ENCODE measurements around the gene SVBP.
"Not testable (repeated sequence)": the region's sequence is repeated elsewhere in the genome, so short reads cannot be mapped to it uniquely, and the experiment has no call there.

Gene SVBP, protein sequence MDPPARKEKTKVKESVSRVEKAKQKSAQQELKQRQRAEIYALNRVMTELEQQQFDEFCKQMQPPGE

DNA sequence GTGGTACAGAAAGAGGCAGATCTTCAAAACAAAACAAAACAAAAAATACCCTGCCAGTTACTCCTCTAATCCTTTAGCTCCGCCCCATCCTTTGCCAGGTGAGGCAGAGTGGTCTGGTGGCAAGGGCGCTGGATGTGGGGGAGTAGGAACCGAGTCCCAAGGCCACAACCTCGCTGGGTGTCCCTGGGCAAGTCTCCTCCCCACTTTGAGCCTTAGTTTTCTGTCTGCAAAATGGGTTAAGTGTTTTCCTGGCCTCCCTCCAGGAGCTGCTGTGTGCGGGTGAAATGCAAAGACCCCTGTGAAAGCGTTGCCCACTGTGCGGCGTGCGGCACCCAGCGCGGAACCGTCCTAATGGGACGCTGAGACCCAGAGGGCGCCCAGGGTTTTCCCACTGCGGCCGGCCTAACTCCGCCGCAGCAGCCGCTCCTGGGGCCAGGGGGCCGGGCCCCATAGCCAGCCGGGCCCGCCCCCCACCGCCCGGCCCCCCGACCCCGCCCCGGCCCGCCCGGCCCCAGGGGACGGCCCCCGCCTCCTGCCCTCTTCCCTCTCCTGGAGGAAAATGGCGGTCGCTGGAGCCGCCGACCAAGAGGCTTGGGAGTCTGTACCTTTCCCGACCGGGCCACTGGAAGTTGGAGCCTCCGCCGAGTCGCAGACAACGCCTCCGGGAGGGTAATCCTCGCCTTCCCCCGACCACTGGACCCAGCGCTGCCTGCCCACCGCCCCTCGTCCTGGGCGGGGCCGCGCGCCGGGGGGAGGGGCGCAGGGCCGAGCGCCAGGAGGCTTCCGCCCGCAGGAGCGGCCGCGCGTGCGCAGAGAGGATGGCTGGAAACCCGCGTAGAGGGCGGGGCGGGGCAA lies at the start of gene SVBP, which contains the start of gene ERMAP:
Gene SVBP, minus strand, starts transcription at position 813 of the 855 bp plus-strand sequence. CDS start 853 bp downstream, outside the sequence.
Gene ERMAP, plus strand, starts transcription at position 538 of the 855 bp plus-strand sequence. CDS start 13,327 bp downstream, outside the sequence.
- peak within 1 kb of the TSS; percentile 88 for H3K9ac ChIP-seq
- no peaks in the 10 kb centered on the region for H3K36me3 ChIP-seq (ENCODE audit: insufficient read depth)
- H3K4me3 ChIP-seq (IDR thresholded peaks at IDR 0.05; ENCODE audit: insufficient read depth, low read depth, low read length): peak within 1 kb of the TSS; percentile 79
- H4K20me1 ChIP-seq (ENCODE audit: insufficient read depth): no peaks in the 10 kb centered on the region
- peaks cover 18% of the 10 kb centered on the region for H3K4me1 ChIP-seq (ENCODE audit: low read depth, poor library complexity, severe bottlenecking)
- TF ChIP-seq, protein P1, sequence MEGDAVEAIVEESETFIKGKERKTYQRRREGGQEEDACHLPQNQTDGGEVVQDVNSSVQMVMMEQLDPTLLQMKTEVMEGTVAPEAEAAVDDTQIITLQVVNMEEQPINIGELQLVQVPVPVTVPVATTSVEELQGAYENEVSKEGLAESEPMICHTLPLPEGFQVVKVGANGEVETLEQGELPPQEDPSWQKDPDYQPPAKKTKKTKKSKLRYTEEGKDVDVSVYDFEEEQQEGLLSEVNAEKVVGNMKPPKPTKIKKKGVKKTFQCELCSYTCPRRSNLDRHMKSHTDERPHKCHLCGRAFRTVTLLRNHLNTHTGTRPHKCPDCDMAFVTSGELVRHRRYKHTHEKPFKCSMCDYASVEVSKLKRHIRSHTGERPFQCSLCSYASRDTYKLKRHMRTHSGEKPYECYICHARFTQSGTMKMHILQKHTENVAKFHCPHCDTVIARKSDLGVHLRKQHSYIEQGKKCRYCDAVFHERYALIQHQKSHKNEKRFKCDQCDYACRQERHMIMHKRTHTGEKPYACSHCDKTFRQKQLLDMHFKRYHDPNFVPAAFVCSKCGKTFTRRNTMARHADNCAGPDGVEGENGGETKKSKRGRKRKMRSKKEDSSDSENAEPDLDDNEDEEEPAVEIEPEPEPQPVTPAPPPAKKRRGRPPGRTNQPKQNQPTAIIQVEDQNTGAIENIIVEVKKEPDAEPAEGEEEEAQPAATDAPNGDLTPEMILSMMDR (conservative IDR thresholded peaks at IDR 0.05; ENCODE audit: low read depth, low read length): no peak
- no peaks in the 10 kb centered on the region for H3K27me3 ChIP-seq (ENCODE audit: insufficient read depth, low read depth)
- peak within 1 kb of the TSS; percentile 75 for H3K27ac ChIP-seq
- peak within 1 kb of the TSS; percentile 95 for H2AFZ ChIP-seq (ENCODE audit: low read depth)
- no peaks in the 10 kb centered on the region for H3K79me2 ChIP-seq (ENCODE audit: insufficient read depth, low read depth)
- peak within 1 kb of the TSS; percentile 95 for H3K4me2 ChIP-seq

DNA sequence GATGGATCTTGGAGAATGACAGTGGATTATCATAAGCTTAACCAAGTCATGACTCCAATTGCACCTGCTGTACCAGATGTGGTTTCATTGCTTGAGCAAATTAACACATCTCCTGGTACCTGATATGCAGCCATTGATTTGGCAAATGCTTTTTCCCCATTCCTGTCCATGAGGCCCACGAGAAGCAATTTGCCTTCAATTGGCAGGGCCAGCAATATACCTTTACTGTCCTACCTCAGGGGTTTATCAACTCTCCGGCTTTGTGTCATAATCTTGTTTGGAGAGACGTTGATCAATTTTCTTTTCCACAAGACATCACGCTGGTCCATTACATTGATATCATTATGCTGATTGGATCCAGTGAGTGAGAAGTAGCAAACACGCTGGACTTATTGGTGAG lies 49.4 kb upstream of the SVBP start:
- no peaks in the 10 kb centered on the region for H3K79me2 ChIP-seq (ENCODE audit: insufficient read depth, low read depth)
- H3K4me2 ChIP-seq: no peak overlapping the region
- no peaks in the 10 kb centered on the region for H3K4me1 ChIP-seq (ENCODE audit: low read depth, poor library complexity, severe bottlenecking)
- TF ChIP-seq, protein P1 (conservative IDR thresholded peaks at IDR 0.05; ENCODE audit: low read depth, low read length): no peak
- H3K9ac ChIP-seq: no peak overlapping the region
- no peak overlapping the region for H2AFZ ChIP-seq (ENCODE audit: low read depth)
- H3K4me3 ChIP-seq (IDR thresholded peaks at IDR 0.05; ENCODE audit: insufficient read depth, low read depth, low read length): no peak overlapping the region
- H3K36me3 ChIP-seq (ENCODE audit: insufficient read depth): no peaks in the 10 kb centered on the region
- H4K20me1 ChIP-seq (ENCODE audit: insufficient read depth): no peaks in the 10 kb centered on the region
- no peak overlapping the region for H3K27ac ChIP-seq
- no peaks in the 10 kb centered on the region for H3K27me3 ChIP-seq (ENCODE audit: insufficient read depth, low read depth)

DNA sequence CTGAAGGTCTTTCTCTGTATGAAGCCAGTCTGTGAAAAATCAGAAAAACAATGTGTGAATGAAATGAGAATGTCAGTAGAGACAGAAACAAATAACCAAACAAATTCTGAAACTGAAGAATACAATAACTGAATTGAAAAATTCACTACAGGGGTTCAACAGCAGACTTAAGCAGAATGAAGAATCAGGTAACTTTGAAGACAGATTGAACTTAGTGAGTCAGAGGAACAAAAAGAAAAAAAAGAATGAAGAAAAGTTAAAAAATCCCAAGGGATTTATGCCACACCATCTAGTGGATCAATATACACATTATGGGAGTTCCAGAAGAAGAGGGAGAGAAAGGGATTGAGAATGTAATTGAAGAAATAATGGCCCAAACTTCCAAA lies 43.8 kb upstream of the SVBP start:
- TF ChIP-seq, protein P1 (conservative IDR thresholded peaks at IDR 0.05; ENCODE audit: low read depth, low read length): no peak
- no peak overlapping the region for H3K4me3 ChIP-seq (IDR thresholded peaks at IDR 0.05; ENCODE audit: insufficient read depth, low read depth, low read length)

DNA sequence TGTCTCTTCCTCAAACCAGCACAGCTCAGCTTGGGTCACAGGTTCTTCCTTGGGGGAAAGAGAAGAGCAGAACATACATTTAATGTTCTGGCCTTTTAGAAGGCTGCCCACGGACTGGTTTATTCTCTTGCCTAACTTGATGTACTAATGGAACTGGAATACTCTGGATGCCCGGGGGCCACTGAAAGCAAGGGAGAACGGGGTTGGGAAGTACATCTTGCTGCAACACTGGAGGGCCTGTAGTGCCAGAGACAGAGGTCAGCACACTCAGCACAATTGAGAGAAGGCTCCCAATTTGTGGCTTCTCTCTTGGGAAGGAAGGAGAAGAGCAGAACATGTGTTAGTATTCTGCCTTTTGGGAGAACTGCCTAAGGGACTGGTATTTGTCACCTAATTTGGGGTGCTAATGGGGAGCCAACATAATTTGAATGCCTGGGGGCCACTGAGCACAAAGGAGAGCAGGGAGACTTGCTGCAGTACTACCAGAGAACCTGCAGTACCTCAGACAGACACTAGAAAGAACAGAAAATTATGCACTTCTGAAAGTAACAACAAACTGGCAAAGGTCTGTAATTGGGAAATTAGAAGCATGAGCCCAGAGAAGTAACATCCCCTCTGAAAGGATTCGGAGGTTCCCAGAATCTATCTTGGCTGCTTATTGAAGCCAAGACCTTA lies 43.3 kb upstream of the SVBP start:
- Histone ChIP-seq H3K27ac (no peak overlapping the region), H3K9ac (no peak overlapping the region), H3K4me3 (IDR thresholded peaks at IDR 0.05; ENCODE audit: insufficient read depth, low read depth, low read length) (no peak overlapping the region), H3K79me2 (ENCODE audit: insufficient read depth, low read depth) (no peaks in the 10 kb centered on the region), H3K4me1 (ENCODE audit: low read depth, poor library complexity, severe bottlenecking) (no peaks in the 10 kb centered on the region), H2AFZ (ENCODE audit: low read depth) (no peak overlapping the region), H3K4me2 (no peak overlapping the region), H3K36me3 (ENCODE audit: insufficient read depth) (no peaks in the 10 kb centered on the region), H4K20me1 (ENCODE audit: insufficient read depth) (no peaks in the 10 kb centered on the region), H3K27me3 (ENCODE audit: insufficient read depth, low read depth) (no peaks in the 10 kb centered on the region)
- TF ChIP-seq, protein P1 (conservative IDR thresholded peaks at IDR 0.05; ENCODE audit: low read depth, low read length): no peak

More for the DNA sequence above, 43.8 kb upstream of the SVBP start:
- Histone ChIP-seq H3K79me2 (ENCODE audit: insufficient read depth, low read depth) (no peaks in the 10 kb centered on the region), H3K4me2 (no peak overlapping the region), H4K20me1 (ENCODE audit: insufficient read depth) (no peaks in the 10 kb centered on the region), H3K36me3 (ENCODE audit: insufficient read depth) (no peaks in the 10 kb centered on the region), H3K27ac (no peak overlapping the region), H3K4me1 (ENCODE audit: low read depth, poor library complexity, severe bottlenecking) (no peaks in the 10 kb centered on the region), H2AFZ (ENCODE audit: low read depth) (no peak overlapping the region), H3K9ac (no peak overlapping the region), H3K27me3 (ENCODE audit: insufficient read depth, low read depth) (no peaks in the 10 kb centered on the region)

DNA sequence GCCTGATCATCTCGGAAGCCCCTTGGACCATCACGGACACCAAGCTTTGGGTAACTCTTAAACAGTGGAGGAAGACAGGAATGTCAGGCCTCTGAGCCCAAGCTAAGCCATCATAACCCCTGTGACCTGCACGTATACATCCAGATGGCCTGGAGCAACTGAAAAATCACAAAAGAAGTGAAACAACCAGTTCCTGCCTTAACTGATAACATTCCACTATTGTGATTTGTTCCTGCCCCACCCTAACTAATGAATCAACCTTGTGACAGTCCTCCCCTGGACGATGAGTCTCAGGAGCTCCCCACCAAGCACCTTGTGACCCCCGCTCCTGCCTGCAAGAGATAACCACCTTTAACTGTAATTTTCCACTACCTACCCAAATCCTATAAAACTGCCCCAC lies 42.2 kb upstream of the SVBP start:
- H3K27me3 ChIP-seq (ENCODE audit: insufficient read depth, low read depth); H3K79me2 ChIP-seq (ENCODE audit: insufficient read depth, low read depth); H3K27ac ChIP-seq; H4K20me1 ChIP-seq (ENCODE audit: insufficient read depth); H2AFZ ChIP-seq (ENCODE audit: low read depth); H3K4me3 ChIP-seq (IDR thresholded peaks at IDR 0.05; ENCODE audit: insufficient read depth, low read depth, low read length); H3K36me3 ChIP-seq (ENCODE audit: insufficient read depth); H3K9ac ChIP-seq; H3K4me1 ChIP-seq (ENCODE audit: low read depth, poor library complexity, severe bottlenecking); H3K4me2 ChIP-seq: not testable (repeated sequence)

DNA sequence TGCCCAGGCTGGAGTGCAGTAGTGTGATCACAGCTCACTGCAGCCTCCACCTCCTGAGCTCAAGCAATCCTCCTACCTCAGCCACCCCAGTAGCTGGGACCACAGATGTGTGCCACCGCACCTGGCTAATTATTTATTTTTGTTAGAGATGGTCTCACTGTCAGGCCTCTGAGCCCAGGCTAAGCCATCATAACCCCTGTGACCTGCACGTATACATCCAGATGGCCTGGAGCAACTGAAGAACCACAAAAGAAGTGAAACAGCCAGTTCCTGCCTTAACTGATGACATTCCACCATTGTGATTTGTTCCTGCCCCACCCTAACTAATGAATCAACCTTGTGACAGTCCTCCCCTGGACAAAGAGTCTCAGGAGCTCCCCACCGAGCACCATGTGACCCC lies 39.4 kb upstream of the SVBP start:
- not testable (repeated sequence) for H3K4me1 ChIP-seq (ENCODE audit: low read depth, poor library complexity, severe bottlenecking); H3K9ac ChIP-seq; H3K27ac ChIP-seq; H3K79me2 ChIP-seq (ENCODE audit: insufficient read depth, low read depth); H3K4me2 ChIP-seq; H3K36me3 ChIP-seq (ENCODE audit: insufficient read depth); H2AFZ ChIP-seq (ENCODE audit: low read depth); H3K27me3 ChIP-seq (ENCODE audit: insufficient read depth, low read depth); H4K20me1 ChIP-seq (ENCODE audit: insufficient read depth); H3K4me3 ChIP-seq (IDR thresholded peaks at IDR 0.05; ENCODE audit: insufficient read depth, low read depth, low read length)

Measured in KMS-11 (cell line).